Smooth muscle cell of the umbilical artery (primary cell): Measurements from ENCODE around the gene KLK6. TPM values are rescaled to one million over a fixed set of nuclear protein-coding genes. Genes with fewer than 3 reads are reported as not detected.

Source experiments
- total RNA-seq: library from RNA; depleted of rRNA; stranded (reverse); fragments of >200 nt; gene quantifications from 2 replicates; pipeline ENCODE4 v1.2.3, GENCODE V29; 2014

Gene KLK6
- not detected in 2 replicates for total RNA-seq

DNA sequence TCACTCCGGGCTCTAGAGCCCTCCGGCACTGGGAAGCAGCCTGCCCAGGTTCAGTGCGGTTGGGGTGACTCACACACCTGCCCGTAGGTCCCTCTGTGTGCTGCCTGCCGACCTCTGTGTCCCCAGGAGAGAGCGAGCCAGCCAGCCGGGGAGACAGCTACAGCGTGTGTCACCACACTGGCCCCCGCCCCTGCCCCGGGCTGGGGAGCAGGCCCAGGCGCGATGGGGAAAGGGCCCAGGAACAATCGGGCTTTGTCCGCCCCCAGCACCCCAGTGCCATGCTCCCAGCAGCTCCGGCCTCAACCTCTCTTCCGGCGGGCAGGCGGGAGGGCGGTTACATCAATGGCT, at the start of gene KLK6:
Gene KLK6, minus strand, starts transcription at position 179 of the 348 bp plus-strand sequence. CDS start 1,487 bp downstream, outside the sequence.

DNA sequence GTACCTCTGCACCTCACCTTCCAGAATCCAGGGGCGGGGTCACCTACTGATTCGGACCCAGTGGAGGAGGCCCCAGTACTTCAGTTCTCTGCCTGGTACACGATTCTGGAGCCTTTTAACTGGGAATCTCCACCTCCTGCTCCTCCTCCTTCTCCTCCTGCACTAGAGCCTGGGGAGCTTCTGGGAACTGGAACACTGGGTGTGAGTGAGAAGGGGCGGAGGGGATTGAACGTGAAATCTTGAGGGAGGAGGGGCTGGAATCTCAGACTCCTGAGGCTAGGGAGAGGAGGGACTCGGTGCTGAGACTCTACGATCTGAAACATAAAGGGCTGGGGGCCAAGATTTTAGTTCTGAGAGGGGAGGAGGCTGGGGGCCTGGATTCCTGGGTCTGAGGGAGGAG, 32.1 kb upstream of the KLK6 start, which contains the start of gene KLK8:
Gene KLK8, minus strand, starts transcription at position 90 of the 400 bp plus-strand sequence. CDS start 437 bp downstream, outside the sequence.

DNA sequence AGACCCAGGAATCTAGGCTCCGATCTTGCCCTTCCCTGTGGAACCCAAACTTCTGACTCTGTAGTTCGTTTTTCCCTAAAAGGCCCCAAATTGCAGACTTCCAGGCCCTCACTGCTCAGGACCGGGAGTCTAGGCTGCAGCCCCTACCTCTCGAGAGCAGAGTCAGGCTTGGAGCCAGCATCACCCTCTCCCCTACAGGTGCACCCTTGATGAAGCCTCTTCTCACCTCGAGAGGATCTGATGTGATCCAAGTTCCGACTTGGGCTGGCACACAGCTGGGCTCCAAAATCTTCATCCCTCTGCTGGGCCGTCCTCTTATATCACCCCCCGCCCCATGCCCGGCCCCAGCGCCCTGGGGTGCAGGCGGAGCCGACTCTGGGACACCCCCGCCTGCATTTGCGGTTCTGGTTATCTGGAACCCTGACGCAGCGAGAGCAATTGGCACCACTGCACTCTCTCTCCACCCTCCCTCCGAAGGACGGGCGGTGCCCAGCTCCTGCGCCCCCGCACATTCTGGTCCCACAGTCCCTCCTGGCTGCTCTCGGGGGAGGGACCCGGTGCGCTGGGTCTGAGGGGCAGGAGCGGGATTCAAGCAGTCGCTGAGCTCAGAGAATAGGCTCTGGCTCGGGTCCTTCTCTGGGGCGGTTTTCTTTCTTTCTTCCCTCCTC, 14.4 kb upstream of the KLK6 start, which contains the start of gene KLK7:
Gene KLK7, minus strand, starts transcription at position 293 of the 668 bp plus-strand sequence. CDS start 1,518 bp downstream, outside the sequence.

DNA sequence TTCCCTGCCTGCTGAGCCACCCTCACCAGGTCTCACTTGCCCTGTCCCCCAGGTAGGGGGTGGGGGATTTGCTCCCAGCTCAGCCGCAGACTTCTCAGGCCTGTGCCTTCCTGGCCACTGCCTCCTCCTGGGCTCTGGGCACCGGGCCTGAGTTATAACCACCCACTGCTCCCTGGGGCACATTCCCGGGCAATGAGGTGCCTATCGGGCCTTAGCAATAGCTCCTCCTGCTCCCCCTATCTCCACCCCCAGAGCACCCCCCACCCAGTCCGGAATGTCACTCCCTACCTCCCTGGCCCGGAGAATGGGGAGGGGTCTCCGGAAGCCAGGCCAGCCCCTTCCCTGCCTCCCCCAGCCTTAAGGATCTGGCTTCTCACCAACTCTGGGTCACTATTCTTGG, 16.5 kb downstream of the KLK6 start, which contains the start of gene KLK5:
Gene KLK5, minus strand, starts transcription at position 129 of the 400 bp plus-strand sequence. CDS start 381 bp downstream, outside the sequence.

DNA sequence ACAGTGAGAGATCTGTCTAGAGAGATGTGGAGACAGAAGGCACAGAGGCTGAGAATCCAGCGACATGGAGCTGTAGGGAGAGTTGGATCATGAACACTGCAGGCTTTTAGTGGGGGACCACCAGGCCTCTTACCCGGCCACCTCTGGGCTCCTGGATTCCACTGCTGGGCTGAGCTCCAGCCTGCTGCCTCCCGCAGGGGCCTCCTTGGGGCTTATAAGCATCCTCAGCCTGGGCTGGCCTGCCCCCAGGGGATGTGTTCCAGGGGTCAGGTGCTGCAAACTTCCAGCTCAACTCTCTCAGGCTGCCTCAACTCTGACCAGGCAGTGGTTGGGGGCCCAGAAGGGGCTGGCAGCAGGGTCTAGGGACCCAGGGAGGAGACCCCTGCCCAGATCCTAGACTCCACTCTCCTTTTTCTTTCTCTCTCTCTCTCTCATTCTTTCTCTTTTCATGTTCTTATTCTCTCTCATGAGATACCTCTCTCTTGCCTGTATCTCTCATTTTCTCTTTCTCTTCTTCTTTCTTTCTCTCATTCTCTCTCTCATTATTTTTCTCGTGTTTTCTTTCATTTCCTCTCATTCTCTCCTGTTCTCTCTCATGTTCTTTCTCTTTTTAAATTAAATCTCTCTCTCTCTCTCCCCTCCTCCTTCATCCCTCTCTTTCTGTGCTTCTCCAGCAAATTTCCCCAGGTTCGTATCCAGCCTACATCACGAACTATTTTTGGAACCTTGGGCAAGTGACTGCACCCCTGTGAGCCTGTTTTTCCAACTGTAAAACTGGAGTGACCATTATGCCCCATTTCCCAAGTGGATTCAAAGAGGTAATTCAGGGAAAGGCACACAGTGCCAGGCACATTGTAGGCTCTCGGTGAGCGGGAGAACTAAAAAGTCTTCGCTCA, 57.9 kb downstream of the KLK6 start, which contains the start of gene KLK4:
Gene KLK4, minus strand, starts transcription at position 190 of the 896 bp plus-strand sequence. CDS start 657 bp downstream, outside the sequence.

Other genes starting within 250 kb of the KLK6 start
- 6.8 and 11.0 TPM in 2 replicates for gene SHANK1, start 249.8 kb downstream of the KLK6 start, total RNA-seq
- gene CLEC11A, start 246.2 kb downstream of the KLK6 start, total RNA-seq: 56.1 and 68.0 TPM in 2 replicates
- gene GPR32, start 199.1 kb downstream of the KLK6 start, total RNA-seq: not detected in 2 replicates
- gene ACP4, start 179.2 kb downstream of the KLK6 start, total RNA-seq: not detected in 2 replicates
- not detected in 2 replicates for gene KLK1, start 145.8 kb downstream of the KLK6 start, total RNA-seq
- gene KLK15, start 136.0 kb downstream of the KLK6 start, total RNA-seq: not detected in 2 replicates
- not detected in 2 replicates for gene KLK3, start 114.7 kb downstream of the KLK6 start, total RNA-seq
- gene KLK2, start 96.2 kb downstream of the KLK6 start, total RNA-seq: not detected in 2 replicates
- gene KLK4, start 58.2 kb downstream of the KLK6 start, total RNA-seq: not detected in 2 replicates
- gene KLK5, start 16.6 kb downstream of the KLK6 start, total RNA-seq: not detected in 2 replicates
- not detected in 2 replicates for gene KLK7, start 14.3 kb upstream of the KLK6 start, total RNA-seq
- gene KLK8, start 32.0 kb upstream of the KLK6 start, total RNA-seq: not detected in 2 replicates
- gene KLK10, start 50.1 kb upstream of the KLK6 start, total RNA-seq: not detected in 2 replicates
- not detected in 2 replicates for gene KLK11, start 57.0 kb upstream of the KLK6 start, total RNA-seq
- gene KLK12, start 65.4 kb upstream of the KLK6 start, total RNA-seq: not detected in 2 replicates
- gene KLK13, start 95.5 kb upstream of the KLK6 start, total RNA-seq: not detected in 2 replicates
- gene KLK14, start 113.3 kb upstream of the KLK6 start, total RNA-seq: not detected in 2 replicates
- 8.6 and 8.7 TPM in 2 replicates for gene CTU1, start 138.8 kb upstream of the KLK6 start, total RNA-seq
- not detected in 2 replicates for gene SIGLEC9, start 155.3 kb upstream of the KLK6 start, total RNA-seq
- not detected in 2 replicates for gene SIGLEC7, start 172.7 kb upstream of the KLK6 start, total RNA-seq